PC-3 (cell line): Measurements from ENCODE around the gene TIMM17A.

Source experiments
- CTCF ChIP-seq: fragments of 300-600 bp; sonication (generic); conservative IDR thresholded peaks from 2 replicates; pipeline ENCODE4 v1.5.1; 2017; ENCODE audit warnings: antibody characterized with exemption, low read depth, mild to moderate bottlenecking, low read length
- EZH2 ChIP-seq: fragments of 300-600 bp; sonication (generic); IDR thresholded peaks from one replicate; pipeline ENCODE4 v1.6.1; 2017; ENCODE audit warnings: antibody characterized with exemption, mild to moderate bottlenecking, low read length; ENCODE audit not compliant: unreplicated experiment
- EZH2phosphoT487 ChIP-seq: fragments of 300-600 bp; sonication (generic); IDR thresholded peaks from 2 replicates; pipeline ENCODE4 v1.6.1; 2018; ENCODE audit warnings: mild to moderate bottlenecking, antibody characterized with exemption, low read length, borderline replicate concordance

- TF ChIP-seq CTCF, result no peak
- TF ChIP-seq EZH2, result no peak
- no peak for TF ChIP-seq EZH2phosphoT487
Measured at GRCh38 chr1:201939574-201939973, 15.7 kb upstream of the TIMM17A start.
